Measurements from ENCODE around the gene OXLD1.
A peak's percentile ranks its signal among the peaks of the same experiment; 100 is the strongest.

OXLD1 gene

DNA sequence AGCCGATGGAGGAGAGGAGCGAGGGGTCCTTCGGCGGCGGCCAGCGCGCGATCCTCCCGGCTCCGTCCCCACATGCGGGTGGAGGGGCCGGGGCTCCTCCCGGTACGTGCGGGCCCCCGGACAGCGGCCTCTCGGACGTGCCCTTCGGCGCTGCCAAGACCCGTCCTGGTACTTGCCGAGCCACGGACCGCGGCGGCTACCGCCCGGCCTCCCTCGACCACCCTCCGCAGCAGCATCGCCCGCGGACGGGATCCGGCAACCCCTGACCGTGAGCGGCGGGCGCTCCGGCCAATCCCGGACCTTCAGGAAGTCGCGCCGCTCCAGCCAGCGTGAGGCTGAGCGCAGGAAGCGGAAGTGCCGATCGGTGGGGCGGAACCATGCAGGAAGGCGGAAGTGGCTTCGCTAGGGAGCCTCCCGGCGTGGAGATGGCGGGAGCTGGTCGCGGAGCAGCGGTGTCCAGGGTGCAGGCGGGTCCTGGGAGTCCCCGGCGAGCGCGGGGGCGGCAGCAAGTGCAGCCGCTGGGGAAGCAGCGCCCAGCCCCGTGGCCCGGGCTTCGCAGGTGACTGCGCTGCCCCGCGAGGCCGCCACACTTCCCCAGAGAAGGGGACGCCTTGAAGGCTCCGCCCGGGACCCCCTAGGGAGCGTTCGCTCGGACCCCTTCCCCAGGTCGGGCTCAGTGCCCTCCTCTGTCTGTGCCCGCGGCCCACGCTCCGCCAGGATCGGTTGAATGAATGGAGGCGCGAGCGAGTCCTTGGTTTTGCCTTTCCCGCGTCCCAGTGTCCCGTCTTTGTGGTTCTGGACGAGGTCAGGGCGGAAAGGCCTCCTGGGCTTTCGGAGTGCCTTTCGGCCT is at the start of gene OXLD1, which contains the start of gene CCDC137:
OXLD1 (minus strand) TSS at position 264 of the 850 bp plus-strand sequence; CDS start at position 236, 28 bp downstream.
CCDC137 (plus strand) TSS at position 396 of the 850 bp plus-strand sequence; CDS start at position 426, 30 bp downstream.
- DNase-seq: peak; percentile 96

DNA sequence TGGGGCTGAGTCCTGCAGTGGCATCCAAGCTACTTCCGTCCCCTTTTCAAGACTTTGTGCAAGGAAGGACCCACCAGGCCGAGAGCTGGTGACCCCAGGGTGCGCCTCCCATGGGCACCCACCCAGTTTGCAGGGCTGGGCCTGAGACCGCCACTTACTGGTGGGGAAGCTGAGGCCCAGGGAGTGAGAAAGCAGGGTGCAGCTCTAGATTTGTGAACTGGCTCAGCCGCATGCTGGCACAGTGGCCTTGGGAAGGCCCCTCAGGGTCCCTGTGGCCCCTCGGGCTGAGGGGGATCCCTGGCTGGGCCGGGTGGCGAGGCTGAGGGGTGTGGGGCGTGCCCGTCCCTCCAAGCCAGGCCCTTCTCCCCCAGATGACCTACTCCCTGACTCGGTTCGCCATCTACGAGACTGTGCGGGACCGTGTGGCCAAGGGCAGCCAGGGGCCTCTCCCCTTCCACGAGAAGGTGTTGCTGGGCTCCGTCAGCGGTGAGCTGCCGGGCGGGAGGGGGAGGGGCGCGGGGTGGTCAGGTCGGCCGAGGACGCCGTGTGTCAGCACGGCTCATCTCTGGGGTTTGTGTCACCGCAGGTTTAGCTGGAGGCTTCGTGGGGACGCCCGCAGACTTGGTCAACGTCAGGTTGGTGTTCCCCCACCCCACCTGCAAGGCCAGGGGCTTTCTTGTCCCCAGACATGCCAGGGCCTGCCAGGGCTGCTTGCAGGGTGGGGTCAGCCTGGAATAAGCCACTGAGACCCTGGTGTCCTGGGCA is 48.9 kb upstream of the OXLD1 start:
- no peak for DNase-seq

DNA sequence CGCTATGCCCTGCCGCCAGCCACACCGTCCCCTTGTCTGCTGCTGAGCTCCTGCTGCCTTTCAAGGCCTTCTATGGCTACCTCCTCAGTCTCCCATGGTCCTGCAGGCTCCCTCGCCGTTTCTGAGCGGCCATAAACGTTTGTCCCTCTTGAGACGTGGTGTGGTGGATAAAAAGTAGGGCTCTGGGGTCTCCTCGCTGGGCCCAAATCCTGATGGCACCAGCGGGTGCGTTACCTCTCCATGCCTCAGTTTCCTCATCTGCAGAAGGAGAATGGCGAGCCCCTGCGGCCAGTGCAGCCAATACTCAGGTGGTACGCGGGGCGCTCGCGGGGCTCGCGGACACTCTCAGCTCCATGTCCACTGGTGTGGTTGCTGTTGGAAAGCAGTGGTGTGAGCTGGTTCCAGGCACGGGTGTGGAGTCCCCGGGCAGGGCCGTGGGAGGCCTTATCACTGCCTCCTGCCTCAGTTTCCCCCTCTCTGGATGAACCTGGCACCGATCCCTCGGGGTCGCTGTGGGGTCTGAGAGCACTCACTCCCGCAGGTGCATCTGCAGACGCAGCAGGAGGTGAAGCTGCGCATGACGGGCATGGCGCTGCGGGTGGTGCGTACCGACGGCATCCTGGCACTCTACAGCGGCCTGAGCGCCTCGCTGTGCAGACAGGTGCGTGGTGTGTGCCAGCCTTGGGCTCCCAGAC is 48.2 kb upstream of the OXLD1 start:
- no peak for DNase-seq

DNA sequence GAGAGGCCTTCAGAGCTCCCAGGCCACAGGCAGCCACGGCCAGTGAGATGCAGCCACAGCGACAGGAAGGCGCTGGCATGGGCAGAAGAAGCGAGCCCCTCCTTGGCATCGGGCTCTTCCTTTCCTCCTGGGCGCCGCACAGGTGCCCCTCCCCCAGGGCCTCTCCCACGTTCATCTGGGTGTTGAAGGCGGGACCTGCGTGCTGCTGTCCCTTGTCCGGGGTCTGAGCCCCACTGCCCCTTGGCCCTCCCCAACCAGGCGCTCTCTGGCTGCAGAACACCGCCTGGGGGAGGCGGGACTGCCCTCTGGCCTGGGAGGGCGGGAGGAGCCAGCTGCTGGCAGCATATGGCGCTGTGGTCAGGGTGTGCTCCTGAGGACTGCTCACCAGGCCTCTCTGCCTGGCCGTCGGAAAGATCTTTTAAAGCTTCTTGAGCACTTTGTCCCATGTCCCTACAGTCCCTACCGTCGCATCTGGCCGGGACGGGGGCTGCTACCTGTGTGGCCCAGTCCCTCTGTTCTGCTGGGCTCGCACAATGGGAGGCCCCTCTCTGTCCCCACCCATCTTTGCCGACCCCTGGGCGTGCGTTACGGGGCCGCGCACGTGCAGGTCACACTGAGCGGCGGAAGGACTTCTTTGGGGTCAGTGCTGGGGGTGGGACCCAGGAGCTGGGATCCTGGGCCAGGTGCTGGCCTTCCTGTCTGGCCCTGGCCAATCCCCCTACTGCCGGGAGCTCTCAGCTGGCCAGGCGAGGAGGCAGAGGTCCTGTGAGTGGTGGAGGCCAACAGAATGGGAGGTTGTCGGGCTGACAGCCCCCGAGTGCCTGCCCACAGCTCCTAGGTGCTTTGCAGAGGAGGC is 47.4 kb upstream of the OXLD1 start:
- no peak for DNase-seq

DNA sequence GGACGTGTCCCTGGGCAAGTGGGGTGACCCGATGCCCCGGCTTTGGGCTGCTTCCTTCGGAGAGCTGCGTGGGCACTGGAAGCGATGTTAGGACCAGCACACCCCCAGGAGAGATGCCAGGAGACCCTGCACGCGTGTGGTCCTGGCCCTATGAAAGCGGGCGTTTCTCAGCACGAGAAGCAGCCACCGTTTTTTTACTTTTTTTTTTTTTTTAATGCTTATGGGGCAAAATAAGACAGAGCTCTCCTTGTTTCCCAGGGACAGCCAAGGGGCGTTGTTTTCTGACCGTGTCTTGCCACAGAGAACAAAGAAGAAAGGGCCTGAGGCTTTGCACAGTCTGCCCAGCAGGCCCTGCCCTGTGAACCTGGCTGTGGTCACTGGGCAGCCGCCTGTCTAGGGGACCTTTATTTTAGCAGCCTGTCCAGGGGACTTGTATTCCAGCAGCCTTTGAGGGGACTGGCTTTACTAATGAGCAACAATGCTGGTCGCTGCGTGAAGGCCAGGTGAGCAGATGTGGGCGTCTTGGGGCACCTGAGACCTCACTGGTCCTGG is 46.7 kb upstream of the OXLD1 start:
- no peak for DNase-seq

DNA sequence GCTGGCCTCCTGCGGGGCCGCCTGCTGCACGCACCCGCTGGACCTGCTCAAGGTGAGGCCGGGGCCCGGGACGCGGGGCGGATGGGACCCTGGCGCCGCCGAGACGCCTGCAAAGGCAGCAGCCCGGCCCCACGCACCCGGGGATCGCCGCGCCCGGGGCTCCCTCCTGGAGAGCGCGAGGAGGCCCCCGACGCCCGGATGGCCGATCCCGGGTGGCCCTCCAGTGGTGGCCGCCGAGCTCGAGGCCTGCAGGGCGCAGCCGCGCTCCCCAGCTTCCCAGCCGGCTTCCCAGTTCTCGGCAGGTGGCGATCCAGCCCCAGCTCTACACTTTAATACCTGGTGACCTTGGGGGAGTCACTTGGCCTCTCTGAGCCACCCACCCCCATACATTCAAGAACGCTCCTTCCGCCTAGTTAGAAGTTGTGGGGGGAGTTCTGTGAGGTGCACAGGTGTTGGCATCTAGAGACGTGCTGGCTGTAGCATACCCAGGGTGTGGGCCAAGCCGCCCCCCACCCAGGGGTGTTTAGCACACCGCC is 46.1 kb upstream of the OXLD1 start:
- DNase-seq: no peak

DNA sequence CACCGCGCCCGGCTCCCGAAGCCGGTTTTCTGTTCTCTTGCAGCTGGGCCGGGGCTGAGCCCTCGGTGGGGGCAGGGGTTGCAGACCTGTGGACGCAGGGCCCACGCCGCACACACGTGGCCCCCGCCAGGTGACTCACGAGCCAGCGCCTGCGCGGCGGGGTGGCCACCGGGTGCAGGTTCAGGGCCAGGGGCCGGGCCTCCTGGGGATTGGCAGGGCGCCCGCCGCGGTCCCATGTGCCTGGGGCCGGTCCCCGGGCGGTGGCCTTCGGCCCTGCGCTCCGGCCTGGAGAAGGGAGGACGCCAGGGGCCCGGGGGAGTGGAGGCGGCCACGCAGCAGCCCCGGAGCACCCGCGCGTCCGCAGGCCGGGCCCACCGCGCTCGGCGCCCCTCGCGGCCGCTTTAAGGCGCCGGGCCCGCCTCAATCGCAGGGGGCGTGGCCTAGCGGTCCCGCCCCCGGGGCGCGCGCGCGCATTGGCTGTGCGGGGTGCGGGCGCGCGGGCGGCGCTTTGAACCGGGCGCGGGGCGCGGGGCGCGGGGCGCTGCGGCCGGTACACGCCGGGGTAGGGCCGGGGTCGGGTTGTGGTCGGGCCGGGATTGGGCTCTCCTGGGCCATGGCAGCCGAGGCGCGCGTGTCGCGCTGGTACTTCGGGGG is 45.5 kb upstream of the OXLD1 start, which contains the start of gene SLC25A10:
SLC25A10 (plus strand) TSS at position 471 of the 654 bp plus-strand sequence; CDS start at position 614, 143 bp downstream.
- peak; percentile 76 for DNase-seq

DNA sequence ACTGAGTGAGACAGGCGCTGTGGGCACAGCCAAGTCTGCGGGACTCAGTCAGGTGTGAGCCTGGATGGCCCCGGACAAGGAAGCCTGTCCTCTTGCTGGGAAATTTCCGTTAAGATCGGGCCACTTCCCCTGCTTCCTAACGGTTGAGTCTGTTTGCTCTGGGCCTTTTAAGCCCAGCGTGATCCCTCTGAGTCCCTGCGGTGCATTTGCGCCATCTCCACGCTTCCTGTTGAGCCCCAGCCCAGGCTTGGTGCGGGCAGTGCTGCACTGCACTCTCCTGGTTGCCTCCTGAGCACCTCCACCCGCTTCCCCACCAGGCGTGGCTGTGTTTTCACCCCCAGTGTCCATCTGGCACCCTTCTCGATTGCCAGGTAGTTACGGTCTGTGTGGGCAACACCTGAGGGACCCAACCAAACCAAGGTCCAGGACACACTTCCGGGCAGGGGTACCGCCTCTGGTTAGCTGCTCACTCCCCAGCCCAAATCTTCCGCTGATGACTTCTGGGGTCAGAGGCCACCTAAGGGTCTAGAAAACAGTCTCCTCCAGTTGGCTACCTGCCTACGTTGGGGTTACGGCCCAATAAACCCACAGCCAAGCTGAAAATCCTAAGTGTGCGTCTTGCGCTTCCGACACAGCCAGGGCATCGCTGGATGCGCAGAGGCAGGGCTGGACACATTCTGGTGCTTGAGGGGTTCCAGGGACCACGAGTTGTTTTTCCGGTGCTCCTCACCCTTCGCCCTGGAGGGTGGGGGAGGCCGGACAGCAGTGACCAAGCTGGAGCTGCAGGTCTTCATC is 44.3 kb upstream of the OXLD1 start:
- peak; percentile 77 for DNase-seq

DNA sequence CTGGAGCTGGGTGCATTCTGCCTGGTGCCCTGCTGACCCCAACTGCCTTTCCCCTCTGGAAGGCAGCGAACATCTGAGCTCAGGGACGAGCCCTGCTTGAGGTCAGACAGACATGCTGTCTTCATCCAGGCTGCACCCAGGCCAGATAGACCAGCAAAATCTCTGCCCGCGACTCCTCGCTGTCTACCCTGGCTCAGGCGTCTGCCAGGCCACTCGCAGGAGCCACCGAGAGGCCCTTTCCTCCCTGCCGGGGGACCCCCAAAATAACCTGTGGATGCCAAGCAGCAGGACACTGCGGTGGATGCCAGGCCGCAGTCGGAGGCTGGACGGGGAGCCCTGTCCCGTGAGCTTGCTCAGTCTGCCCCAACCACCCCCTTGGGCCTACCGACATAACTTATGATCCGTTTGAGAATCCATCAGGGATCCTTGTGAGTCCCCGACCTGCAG is 42.4 kb upstream of the OXLD1 start:
- no peak for DNase-seq

DNA sequence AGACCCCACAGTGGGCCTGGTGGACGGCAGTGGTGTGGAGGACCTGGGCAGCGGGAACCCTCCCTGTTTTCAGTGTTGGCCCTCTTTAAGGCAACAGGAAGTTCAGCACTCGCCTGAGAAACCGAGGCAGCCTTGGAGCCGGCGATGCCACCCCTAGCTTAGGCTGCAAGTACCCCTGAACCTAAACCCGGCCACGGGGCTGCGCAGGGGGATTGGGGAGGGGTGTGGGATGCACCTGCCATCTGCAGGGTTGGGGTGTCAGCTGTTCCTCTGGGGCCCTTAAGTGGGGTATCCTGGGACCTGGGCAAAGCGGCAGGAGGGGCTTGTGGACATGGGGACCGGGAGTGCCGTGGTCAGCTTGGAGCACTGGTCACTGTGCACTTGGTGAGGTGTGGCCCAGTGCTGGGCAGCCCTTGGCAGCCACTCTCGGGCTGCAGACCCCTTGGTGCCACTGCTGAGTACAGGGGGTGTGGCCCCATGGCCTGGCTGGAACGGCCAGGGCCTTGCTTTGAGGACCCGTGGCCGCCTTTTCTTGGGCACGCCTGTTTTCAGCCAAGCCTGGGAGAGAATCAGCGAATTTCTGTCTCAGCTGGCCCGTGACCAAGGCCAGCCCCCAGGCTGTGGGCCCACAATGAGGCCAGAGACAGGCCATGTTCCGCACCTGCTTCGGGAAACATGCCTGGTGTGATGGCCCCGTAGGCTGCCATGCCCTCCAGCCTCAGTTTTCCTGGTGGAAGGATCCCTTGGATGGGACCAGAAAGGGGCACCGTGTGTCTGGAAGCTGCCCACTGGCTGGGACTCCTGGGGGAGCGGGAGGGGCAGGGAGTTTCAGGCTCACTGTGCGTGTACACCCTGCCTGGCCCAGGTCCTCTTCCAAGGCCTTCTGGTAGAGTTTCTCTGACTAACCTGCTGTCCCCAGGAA is 41.6 kb upstream of the OXLD1 start:
- DNase-seq: no peak

DNA sequence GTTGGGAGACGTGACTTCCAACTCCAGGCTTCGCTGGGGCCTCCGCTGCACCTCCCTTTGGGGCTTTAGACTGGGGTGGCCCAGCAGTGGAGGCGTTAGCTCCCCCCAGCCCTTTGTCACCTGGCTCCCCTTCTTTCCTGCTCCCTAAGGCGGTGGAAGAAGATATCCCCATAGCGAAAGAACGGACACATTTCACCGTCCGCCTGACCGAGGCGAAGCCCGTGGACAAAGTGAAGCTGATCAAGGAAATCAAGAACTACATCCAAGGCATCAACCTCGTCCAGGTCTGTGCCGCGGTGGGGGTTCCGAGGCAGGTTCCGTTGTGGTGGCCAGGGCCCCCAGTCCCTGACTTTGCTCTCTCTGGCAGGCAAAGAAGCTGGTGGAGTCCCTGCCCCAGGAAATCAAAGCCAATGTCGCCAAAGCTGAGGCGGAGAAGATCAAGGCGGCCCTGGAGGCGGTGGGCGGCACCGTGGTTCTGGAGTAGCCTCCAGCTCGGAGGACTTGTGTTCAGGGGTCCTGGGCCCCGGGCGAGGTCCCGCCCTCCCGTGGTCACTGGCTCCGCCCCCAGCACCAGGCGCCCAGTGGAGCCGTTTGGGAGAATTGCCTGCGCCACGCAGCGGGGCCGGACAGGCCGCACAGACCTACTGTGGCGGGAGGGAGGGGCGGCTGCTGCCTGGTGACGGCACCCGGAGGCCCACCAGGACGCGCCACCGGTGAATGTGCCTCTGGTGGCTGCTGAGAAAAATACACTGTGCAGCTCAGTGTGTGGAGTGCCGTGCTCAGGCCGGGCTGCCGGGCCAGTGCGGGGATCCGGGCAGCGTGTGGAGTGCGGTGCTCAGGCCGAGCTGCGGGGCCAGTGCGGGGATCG is 40.6 kb upstream of the OXLD1 start:
- DNase-seq: no peak

DNA sequence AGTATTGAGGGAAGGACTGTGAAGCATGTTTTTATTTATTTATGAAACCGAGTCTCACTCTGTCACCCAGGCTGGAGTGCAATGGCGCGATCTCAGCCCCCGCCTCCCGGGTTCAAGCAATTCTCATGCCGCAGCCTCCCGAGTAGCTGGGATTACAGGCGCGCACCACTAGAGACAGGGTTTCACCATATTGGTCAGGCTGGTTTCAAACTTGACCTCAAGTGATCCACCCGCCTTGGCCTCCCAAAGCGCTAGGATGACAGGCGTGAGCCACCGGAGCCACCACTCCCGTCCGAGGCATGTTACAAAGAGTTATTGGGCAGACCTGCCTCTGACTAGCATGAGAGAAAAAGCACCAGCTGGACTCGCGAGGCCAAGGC is 39.8 kb upstream of the OXLD1 start:
- no peak for DNase-seq

DNA sequence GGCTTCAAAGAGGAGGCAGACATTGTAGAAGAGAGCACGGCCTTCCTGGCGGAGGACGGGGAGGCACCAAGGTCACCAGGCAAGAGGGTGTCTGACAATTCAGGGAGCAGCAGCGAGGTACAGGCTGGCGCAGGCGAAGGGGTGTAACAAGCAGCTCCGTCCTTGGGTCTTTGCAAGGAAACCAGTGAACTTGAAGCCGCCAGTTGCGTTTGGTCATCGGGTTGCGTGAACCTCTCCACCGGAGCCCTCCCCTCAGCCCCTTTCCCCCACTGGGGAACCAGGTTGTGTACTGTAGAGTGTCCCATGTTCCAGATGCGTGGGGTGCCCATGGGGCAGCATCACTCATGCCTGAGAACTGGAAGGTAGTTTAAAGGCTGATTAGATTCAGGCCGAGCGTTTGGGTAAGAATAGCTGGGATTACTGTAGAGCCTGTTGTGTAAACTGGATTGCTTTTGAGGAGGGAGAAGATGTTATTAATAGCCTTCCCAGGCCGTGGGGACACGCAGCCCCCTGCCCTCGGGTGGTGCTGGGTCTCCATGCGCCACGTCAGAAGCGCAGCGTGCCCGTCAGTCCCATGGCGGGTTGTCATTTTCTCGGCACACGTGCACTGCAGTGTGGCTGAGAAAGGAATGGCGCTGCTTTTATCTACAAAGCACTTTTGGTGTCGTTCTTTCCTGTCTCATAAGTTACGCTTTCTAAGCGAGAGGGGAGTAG is 39.3 kb upstream of the OXLD1 start:
- no peak for DNase-seq

DNA sequence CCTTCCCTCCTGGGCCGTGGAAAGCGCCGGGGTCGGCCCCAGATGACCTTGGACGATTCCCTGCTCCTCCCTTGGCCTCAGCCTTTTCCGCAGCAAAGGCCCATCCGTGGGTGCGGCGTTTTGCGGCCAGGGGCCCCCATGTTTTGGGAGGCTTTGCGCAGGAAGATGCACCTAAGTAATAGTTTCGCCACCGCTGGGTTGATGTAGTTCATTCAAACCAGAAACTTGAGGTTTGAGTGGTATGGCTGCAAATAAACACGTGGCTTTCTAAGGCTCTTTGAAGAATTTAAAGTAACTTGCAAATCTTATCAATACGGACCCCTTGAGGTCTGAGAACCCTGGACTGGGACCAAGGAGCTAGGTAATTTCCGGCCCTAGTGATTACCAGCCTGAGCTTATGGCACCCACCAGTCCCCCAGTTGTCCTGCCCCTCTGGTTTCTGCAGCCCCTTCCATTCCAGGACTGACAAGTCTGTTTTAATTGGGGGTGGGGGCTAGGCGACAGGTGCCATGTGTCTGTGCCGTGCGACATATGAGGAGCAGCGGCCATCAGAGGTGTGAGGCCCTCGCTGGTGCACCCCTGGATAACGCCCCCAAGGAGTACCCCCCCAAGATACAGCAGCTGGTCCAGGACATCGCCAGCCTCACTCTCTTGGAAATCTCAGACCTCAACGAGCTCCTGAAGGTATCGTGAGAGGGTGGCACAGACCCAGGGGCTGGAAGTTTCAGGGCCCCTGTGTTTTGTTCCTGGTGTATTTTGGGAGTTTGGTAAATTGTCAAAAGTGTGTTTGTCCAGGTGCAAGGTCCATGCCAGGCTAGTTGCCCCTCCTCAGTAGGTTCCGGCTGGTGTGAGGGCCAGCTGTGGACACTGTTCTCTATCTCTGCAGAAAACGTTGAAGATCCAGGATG is 37.6 kb upstream of the OXLD1 start:
- no peak for DNase-seq

DNA sequence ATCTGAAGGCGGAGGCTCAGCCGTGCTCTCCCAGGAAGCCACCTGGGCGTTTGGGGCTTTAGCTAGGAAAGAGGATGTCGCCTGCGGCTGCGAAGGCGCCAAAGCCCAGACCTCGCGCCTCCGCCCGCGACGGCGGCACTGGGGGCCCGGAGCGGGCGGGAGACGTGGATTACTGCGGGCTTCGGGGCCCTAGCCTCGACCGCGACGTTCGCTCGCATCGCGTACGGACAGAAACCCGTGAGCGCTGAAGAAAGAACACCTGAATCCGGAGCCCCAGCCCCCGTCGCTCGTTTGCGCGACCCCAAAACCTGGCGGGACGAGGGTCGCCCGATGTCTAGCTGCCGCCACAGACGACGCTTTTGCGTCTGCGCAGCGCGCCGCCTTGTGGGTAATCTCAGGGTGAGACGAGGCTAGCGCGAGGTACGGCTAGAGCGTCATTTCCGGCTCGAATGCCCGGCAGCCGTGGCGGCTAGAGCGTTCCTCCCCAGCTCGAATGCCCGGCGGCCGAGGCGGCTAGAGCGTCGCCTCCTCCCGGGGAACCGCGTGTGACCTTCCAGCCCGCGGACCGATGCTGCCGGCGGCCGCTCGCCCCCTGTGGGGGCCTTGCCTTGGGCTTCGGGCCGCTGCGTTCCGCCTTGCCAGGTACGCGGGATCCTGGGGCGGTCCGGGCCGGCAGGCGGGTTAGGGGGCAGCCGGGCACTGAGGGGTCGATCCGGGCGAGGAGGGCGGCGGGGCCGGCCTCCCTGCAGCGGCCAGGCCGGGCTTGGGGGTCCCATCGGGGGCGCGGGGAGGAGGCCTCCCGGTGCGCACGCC is 36.7 kb upstream of the OXLD1 start, which contains the start of gene MRPL12:
MRPL12 (plus strand) TSS at position 434 of the 813 bp plus-strand sequence; CDS start at position 569, 135 bp downstream.
- DNase-seq: peak; percentile 92
